ENCODE results near the gene INHBB.
"Not testable (repeated sequence)": the region's sequence is repeated elsewhere in the genome, so short reads cannot be mapped to it uniquely, and the experiment has no call there.

The INHBB gene

DNA sequence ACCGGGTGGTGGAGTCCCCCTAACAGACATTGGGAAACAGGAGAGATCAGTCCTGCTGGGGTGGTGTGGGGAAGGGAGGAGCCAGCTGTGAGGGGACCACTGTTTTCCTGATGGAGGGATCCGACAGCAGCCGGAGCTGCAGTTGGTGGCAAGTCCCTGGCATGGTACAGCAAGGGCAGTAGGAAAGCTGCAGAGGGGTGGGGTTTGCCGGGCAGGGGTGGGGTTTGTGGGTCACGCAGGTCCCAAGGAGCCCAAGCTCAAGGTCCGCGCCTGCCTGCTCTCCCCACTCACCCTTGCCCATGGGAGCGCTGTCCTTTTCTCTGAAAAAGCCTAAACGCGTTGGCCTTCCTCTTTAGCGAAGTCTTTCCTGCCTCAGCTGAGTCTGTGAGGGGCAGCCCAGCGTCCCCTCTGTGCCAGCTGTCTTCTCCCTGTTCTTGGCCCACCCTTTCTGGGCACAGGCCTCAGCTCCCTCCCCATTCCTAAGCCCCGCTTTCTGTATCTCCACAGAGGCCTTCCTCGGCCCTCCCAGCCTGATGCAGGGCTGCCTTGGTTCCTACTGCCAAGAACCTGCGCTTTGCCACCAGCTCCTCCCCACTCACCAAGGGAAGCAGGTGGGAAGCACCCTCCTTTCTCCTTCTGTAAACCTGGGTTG is 29.3 kb upstream of the INHBB start:
- DNase-seq = no peak

DNA sequence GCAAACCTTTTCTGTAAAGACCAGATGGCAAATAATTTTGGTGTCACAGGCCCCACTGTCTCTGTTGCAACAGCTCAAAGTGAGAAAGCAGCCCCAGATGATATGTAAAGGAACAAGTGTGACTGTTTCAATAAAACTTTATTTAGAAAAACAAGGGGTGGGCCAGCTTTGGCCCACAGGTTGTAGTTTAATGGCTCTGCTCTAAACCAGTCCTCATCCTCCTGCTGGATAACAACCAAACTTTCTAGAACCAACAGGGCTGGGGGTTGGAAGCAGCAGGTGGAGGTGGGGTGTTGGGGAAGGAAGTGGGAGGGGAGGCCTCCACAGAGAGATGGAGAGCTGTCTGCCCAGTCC is 28.8 kb upstream of the INHBB start:
- no peak for DNase-seq

DNA sequence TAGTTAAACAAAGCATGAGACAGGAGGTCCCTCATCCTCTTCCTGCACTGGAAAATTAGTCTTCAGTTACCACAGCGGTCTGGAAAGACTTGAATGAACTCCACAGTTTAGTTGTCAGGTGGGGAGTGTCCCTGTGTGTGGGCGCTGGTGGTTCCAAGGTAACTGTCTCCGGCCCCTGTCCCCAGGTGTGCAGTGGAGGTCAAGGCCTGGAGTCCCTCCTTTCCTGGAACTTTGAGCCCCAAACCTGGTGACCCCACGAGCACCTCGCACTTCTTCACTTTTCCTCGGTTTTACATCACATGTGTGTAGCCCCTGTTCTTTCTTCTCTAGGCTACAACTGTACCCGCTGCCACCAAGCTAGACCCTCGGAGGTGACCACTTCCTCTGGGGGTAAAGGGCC is 28.0 kb upstream of the INHBB start:
- DNase-seq = no peak

DNA sequence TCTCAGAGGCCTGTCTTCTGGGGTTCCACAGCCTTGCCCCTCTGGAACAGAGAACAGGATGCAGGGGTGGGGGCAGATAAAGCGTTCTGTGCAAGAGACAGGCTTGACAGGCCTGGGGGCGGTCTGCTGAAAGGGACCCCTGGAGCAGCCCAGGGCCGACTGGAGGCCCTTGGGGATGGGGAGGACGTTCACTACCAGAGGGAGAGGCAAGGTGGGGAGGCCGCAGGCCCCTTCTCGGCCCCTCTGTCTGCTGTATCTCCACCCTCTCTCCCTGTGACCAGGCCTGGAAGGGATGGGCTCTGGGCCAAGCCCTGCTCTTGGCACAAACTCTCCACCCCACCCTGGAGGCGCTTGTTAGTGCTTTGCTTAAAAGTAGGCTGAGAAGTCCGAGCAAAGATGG is 27.3 kb upstream of the INHBB start:
- DNase-seq = no peak

DNA sequence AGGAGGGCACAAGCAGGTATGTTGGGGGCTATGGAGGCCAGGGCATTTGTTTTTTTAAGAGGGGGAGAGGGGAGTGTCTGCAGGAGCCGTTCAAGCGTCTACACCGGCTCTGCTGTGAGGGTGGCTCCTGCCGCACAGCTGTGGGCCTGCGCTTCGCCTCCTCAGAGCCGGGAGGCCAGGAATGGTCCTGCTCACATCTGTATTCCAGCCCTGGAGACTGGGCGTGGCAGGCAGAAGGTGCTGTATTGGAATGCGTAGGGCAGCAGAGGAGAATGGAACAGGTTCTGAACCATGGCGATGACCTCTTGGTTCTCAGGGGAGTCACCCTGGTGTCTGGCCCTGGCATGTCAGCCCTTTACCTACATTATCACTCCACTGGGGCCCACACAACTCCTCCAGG is 26.8 kb upstream of the INHBB start:
- DNase-seq = no peak

DNA sequence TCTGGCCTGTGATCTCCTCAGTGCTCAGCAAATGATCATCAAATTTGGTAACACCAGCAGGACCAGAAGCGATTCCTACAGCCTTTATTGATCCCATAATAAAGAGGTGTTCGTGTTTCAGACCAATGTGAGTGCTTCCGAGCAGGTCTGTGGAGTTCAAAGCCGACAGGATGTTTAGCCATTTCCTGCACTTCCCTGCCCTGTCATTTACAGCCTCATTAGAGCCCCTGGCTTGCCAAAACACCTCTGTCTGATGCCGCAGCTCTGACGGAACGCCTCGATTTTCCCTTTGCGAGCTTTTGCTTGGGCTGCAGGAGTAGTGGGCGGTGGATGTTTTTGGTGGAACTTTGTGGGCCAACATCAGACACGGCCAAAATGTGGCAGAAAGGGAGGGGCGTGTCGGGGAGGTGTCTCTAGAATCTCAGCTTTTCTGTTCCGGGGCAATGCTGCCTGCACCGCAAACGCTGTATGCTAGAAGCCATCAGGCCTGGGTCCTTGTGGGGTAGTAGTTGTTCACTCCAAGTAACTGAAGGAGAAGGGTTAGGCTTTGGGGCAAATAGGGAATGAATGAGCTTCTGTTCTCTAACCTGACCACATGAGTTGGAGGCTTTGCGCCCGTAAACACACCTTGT is 26.1 kb upstream of the INHBB start:
- no peak for DNase-seq

DNA sequence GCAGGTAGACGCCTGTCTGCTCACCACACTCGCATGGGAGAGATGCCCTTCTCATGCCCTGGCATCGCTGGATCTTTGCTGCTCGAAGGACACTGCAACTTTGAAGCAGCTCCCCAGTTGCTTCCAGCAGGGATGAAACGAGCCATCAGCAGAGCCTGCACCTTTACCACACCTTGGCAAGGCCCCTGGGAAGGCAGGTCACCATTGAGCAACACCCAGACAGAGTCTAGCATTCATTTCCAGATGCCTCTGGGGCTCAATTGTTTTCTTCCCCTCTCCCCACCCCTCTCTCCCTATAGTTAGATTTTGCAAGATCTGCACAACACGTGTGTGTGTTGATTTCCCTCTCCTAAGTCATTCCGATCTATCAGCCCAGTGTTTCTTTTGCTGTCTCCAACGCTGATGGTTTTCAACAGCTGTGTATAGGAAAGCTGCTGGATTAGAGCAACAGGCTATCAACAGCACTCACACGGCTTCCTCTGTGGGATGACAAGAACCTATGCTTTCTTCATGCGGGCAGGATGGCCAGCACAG is 25.6 kb upstream of the INHBB start:
- no peak for DNase-seq

DNA sequence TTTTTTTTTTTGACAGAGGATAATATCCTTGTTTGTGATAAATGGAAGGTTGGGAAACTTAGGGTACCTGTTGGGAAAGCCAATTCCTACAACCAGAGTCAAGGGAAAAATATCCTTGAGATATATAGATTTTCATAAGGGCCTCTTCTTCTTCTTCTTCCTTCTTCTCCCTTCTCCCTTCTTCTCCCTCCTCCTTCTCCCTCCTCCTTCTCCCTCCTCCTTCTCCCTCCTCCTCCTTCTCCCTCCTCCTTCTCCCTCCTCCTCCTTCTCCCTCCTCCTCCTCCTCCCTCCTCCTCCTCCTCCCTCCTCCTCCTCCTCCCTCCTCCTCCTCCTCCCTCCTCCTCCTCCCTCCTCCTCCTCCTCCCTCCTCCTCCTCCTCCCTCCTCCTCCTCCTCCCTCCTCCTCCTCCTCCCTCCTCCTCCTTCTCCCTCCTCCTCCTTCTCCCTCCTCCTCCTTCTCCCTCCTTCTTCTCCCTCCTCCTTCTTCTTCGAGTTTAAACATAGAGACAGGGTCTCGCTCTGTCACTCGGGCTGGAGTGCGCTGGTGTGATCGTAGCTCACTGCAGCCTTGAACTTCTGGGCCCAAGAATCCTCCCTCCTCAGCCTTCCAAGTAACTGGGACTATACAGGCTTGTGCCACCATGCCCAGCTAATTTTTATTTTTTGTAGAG is 24.9 kb upstream of the INHBB start:
- DNase-seq = not testable (repeated sequence)

DNA sequence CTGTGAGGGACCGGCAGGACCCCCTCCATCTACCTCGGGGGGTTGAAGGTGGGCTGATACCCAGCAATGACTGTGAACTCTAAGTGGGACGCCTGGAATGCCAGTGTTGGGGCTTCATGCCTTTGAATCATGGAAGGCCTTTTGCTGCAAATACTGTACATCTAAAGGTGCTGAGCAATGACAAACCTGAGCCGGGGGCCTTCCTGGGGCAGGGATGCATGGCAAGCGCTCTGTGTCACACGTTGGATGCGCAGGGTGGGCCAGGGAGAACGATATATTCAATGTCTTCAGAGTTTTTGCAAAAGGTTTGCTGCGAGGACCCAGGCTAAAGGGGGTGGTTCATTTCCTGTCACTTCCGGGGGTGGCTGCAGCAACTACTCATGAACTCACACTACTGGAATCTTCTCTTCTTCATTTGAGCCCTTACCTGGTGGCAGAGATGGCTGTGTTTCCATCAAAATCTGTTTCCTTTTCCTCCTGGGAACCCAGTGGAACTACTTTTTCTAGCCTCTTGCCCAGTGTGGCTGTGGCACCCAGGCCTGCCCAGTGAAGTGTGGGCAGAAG is 24.1 kb upstream of the INHBB start:
- no peak for DNase-seq

DNA sequence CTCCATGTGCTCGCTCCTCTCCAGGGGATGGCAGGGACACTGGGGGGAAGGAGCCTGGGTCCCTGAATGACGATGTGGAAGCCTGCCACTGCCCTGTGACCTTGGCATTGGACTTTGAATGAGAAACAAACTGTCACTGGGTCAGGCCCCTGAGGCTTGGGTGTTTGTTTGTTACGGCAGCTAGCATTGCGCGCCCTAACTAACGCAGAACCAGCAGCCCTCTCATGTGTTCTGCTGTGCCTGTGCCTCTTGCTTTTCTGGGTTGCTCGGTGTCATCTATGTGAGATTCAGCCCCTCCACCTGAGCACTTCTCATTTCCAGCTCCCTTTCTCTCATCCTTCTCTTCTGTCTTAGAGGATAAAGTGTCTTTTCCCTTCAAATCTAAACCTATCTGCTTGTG is 23.6 kb upstream of the INHBB start:
- no peak for DNase-seq

DNA sequence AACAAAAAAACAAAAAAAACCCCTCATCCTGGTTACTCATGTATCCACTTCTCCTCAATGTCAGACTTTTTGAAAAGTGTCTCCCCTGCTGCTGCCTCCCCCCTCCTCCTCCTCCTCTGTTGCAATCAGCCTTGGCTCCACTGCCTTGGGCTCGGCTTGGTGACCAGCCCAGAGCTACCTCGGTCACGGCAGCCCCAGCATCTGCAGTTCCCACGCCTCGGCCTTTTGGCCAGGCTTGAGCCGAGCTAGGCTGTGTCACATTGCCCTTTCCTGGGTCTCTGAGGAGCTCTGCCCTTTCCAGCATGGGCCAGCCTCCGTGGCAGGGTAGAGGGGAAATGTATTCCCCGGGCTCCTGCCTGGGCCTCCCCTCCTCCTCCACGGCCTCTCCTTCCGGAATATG is 22.7 kb upstream of the INHBB start:
- DNase-seq = no peak

DNA sequence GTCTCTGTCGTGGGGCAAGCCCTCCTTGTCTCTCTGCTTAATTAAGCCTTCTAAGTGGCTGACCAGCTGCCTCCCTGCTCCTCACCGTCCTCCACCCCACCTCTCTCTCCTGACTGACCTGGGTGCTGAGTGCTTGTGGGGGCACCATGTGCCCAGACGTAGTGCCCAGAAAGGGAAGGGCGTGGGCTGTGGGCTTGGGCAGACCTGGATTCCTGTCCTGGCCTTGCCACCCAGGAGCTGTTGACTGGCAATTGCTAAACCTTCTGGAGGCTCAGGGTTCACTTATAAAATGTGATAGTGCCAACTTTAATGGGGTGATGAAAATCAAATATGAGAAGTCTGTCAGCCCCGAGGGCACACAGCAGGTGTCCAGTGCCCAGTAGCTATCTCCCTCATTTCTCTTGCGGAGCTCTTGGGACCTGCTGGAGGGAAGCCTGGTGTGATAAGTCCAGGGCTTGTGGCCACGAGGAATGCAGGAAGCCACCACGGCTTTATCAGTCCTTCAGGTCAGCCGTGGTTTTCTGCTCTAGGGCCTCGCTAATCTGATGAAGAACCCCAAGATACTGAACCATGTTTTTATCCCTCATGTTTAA is 22.0 kb upstream of the INHBB start:
- no peak for DNase-seq

DNA sequence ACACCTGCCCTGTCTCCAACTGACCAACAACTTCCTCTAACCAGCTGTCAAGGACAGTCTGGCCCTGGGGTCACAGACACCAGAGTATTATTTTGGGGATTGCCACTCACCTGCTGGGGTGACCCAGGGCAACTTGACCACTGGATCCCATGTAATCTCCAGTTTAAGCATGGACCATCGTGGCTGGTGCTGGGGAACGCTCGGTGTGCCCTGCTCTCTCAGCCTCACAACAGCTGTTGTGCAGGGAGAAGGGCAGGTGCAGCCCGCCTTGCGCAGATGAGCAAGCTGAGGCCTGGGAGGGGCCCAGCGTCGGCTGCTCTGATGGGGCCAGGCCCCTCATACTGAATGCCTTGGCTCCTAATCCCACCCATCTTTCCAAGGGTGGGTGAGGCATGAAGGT is 21.0 kb upstream of the INHBB start:
- no peak for DNase-seq

DNA sequence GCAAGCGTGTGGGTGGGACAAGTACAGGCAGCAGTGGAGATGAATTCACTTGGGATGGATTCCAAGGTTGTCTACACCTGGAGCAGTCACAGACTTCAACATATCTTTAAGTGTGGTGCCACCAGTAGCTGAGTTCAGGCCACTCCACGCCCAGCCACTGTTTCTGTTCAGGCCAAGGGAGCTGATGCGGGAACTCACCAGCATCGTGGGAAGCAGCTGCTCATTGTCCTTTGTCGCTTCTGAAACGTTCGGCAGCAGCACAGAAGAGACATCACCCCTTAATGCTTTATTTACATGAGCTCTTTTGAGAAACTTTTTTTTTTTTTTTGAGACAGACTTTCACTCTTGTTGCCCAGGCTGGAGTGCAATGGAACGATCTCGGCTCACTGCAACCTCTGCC is 19.9 kb upstream of the INHBB start:
- DNase-seq = no peak

DNA sequence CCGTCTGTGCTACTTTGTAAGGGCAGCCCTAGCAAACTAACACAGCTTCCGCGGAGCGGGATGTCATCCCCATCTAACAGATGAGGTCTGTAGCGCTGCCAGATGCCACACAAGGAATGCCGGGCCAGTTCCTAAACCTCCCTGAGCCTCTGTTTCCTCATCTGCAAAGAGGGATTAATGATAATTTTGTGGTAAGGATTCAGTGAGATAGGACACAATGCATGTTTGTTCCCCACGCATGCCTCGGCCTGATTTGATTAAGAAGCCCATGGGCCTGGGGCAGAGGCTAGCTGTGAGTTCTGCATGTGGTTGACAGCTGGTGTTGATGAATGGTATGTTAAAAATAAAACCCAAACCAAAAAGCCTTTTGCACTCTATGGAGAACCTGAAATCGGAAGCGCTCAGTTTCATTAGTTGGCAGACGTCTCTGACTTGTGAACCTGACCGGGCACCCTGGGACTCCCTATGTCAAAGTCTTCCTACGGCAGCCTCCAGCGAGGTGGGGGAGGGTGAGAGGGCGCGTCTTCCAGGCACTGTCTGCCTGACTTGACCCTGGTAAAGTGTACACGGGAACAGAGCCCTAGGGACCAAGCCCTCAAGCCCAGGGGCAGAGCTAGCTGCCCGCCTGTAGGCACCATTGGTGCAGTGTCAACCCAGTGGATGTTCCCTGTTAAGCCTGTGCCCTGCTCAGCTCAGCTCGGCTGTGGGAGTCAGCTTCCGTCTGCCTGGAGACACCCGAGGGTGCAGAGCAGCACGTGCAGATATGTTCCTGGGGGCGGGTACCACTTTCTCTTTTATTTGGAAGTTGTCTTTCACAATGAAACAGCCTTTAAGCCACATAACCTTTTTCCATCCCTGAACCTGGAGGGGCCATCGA is 14.8 kb upstream of the INHBB start:
- DNase-seq = no peak

DNA sequence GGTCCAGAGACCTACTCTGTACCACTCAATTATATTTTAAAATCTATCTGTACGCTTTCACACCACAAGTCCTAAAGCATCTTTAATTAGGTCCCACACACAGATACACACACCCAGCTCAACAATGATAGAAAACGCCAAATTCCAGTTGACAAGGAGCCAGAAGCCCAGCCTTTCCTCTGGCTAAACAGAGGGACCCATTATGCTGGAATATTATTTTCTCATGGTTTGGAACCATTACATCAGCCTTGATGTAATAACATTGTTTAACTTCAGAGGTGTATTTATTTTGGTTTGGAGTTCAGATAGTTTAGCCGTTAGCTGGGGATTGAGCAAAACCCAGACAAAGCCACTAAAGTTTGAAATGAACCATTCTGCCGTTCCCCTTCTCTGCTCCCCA is 14.0 kb upstream of the INHBB start:
- no peak for DNase-seq

DNA sequence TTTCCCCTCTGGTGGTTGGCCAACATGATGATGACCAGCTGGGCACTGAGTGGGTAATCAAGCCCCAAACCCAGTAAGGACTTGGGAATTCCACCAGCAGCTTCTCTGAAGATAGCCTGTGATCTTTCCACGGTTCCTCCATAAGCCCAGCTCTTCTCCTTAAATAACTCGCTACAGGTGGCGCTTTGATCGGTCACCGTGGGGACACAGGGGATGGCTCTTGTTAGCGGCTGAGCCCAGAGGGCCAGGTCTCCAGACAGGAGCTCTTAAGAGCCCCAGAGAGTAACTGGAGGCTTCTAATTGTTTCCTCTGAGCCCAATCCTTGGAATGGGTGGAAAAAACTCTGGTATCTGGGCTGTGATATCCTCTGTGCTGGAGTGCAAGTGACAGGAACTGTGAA is 13.6 kb upstream of the INHBB start:
- no peak for DNase-seq

DNA sequence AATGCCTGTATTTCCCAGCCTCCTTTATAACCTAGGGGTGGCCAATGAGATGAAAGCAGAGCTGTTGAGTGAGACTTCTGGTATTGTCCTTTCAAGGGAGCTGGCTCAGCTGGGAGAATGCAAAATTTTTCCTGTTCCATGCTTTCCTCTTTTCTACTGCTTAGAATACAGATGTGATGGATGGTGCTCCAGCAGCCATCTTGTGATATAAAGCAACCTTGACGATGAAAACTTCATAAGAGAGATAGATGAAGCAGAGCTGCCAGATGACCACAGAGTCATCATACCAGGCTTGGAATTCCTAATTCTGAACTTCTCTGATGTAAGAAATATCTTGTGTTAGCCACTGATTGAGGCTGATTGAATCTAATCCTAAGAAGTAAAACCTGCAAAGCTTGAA is 11.9 kb upstream of the INHBB start:
- no peak for DNase-seq

DNA sequence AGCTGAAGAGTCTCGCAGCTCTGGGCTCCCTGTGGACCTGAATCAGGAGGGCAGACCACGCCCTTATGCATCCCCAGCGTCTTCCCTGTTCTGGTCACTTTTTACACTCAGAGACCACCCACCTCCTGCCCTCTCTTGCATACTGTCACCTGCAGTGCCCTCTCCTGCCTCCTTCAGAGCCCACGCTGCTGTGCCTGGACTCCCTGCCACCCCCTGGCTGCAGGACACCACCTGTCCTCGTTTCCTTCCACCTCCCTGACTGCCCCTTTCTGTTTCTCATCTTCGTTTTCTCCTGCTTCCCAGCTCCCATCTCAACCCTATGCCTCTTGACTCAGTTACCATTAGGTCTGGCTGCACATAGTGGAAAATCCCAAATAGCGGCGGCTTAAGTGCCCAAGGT is 9.2 kb upstream of the INHBB start:
- no peak for DNase-seq

DNA sequence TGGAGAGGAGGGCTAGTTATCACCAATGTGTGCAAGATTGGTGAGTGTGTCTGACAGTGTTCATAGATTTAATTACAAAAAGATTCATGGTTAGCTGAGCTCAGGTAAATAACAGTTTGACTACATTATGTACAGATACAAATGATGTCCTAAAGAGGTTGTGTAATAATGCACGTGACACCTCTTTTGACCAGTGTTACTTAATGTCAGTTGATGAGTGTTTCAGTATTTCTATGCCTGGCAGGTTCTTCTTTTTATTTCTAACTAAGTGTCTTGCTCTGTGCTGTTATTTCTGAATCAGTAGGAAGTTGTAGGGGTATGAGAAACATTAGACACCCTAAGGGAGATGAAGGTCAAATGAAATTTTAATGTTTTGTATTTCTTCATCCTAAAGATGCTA is 7.9 kb upstream of the INHBB start:
- no peak for DNase-seq

DNA sequence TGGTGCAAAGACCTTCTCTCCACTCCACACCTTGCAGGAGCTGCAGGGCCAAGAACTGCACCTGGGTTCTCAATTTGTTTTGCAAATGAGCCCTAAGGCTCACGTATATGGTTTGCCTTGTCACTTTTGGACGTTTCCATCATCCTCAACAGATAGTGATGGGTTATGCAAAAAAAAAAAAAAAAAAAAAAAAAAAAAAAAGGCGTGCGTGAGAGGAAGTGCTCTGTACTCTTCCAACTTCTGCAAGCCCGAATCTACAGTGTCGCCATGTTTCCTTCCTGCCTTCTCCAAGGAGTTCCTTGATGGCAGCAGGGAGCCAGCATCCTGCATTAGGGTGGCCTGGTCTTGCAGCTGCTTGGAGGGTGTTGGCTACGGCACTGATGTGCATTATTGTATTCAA is 4.0 kb upstream of the INHBB start:
- DNase-seq = no peak

DNA sequence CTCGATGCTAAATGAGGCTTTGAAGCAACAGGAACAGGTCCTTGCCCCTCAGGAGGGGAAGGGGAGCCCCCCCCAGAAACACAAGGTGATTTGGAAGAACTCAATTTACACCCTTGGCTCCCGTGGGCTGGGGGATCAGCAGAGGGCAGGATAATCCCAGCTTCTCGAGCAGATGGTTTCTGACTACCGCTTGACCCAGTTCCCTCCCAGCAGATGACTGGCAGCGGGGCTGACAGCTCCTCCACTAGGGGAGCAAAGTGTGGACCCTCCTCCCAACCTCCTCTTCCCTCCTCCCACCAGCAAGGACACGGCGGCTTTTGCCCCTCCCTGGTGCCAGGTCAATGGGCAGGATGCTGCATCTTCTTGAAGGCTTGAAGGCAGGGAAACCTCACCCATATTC is 3.5 kb upstream of the INHBB start:
- no peak for DNase-seq

DNA sequence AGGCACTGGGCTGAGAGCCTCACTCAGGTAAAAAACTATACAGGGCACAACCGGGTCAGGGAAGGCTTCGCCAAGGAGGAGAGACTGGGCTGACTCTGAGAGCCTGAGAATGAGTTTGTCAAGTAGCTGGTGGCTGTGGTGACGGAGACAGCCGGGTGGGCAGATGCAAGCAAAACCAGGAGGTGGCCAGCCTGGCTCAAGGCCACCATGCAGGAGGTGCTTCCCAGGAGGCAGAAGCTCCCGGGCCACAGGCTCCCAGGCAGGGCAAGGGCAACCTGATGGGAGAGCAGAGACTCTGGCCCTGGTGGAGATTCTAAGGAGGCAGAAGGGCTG is 2.9 kb upstream of the INHBB start:
- no peak for DNase-seq

Data from T-helper 1 cell (primary cell).